K562 (cell line): ENCODE measurements around the gene HSPA1B. TPM values are rescaled to one million over a fixed set of nuclear protein-coding genes. Genes with fewer than 3 reads are reported as not detected.
A peak's percentile ranks its signal among the peaks of the same experiment; 100 is the strongest.

Experiments
- CHD1 ChIP-seq: fragments of 200-600 bp; sonication (generic); IDR thresholded peaks from one replicate; pipeline ENCODE4 v1.6.1; 2012; ENCODE audit warnings: mild to moderate bottlenecking, moderate library complexity, low read length, inconsistent platforms
- POLR2A ChIP-seq: fragments of 450-650 bp; conservative IDR thresholded peaks from 2 replicates; pipeline ENCODE4 v1.6.1; 2016
- RBFOX2 ChIP-seq: fragments of 200-400 bp; formaldehyde crosslinking; IDR thresholded peaks from 2 replicates; pipeline ENCODE4 v1.6.1; 2017; ENCODE audit warnings: low read depth, mild to moderate bottlenecking, low read length, moderate library complexity
- STAG1 ChIP-seq: sonication (generic); formaldehyde crosslinking; IDR thresholded peaks from 2 replicates; pipeline ENCODE4 v1.5.0; 2020; ENCODE audit warnings: missing genetic modification reagents, borderline replicate concordance
- ZBED1 ChIP-seq: IDR thresholded peaks from 2 replicates; pipeline ENCODE4 v1.6.1; 2014
- ZFX ChIP-seq: sonication (generic); formaldehyde crosslinking; IDR thresholded peaks from 2 replicates; pipeline ENCODE4 v1.8.0; 2022; ENCODE audit warnings: mild to moderate bottlenecking, missing genetic modification reagents, moderate library complexity
- polyA plus RNA-seq, 8 experiments: library from polyadenylated mRNA; depleted of rRNA in 4 of 8; stranded (reverse) in 5 of 8; unstranded in 3 of 8; fragments of >200 nt; fragmentation: Nextera tagmentation in 2 of 8; fragmentation: Illumina TruSeq in 1 of 8; extraction: Ambion mirVana in 2 of 8; extraction: Trizol in 1 of 8; gene quantifications; 2 replicates each; pipeline versions ENCODE4 v1.2.1 to v1.2.3, GENCODE V29; 2011 to 2014; ENCODE audit warnings: inconsistent platforms in 1 of 8, missing spikeins in 1 of 8
- total RNA-seq, 7 experiments: library from RNA; depleted of rRNA in 6 of 7; stranded (reverse); fragments of >200 nt in 6 of 7; fragmentation: Illumina TruSeq in 2 of 7; extraction: Trizol in 2 of 7; gene quantifications; 2 replicates each; pipeline versions ENCODE4 v1.2.1 to v1.2.3, GENCODE V29; 2011 to 2021; ENCODE audit warnings: low replicate concordance in 1 of 7
- TF ChIP-seq, protein P1 (sequence below): sonication (generic); formaldehyde crosslinking; IDR thresholded peaks from 2 replicates; pipeline ENCODE4 v1.8.0; 2023; ENCODE audit warnings: mild to moderate bottlenecking, missing genetic modification reagents
- TF ChIP-seq, protein P2 (sequence below): sonication (generic); formaldehyde crosslinking; IDR thresholded peaks from 2 replicates; pipeline ENCODE4 v1.8.1; 2023; ENCODE audit warnings: mild to moderate bottlenecking, missing genetic modification reagents
- TF ChIP-seq, protein P3 (sequence below): sonication (generic); formaldehyde crosslinking; IDR thresholded peaks from 2 replicates; pipeline ENCODE4 v1.8.1; 2023; ENCODE audit warnings: mild to moderate bottlenecking, missing genetic modification reagents

HSPA1B gene
- total and polyA plus RNA-seq, 9 of the 15 experiments (the other 6 are each of a cell fraction or from before 2014, with no cell fraction given) = 0.27 to 227 (median 51.2) TPM

DNA sequence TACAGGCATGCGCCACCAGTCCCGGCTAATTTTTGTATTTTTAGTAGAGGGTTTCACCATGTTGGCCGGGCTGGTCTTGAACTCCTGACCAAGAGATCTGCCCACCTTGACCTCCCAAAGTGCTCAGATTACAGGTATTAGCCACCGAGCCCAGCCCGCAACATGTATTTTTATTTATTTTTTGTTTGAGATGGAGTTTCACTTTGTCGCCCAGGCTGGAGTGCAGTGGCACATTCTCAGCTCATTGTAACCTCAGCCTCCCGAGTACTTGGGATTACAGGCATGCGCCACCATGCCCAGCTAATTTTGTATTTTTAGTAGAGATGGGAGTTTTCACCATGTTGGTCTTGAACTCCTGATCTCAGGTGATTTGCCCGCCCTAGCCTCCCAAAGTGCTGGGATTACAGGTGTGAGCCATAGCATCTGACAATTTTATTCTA, 10.6 kb downstream of the HSPA1B start (continued):
- TF ChIP-seq, protein P1, sequence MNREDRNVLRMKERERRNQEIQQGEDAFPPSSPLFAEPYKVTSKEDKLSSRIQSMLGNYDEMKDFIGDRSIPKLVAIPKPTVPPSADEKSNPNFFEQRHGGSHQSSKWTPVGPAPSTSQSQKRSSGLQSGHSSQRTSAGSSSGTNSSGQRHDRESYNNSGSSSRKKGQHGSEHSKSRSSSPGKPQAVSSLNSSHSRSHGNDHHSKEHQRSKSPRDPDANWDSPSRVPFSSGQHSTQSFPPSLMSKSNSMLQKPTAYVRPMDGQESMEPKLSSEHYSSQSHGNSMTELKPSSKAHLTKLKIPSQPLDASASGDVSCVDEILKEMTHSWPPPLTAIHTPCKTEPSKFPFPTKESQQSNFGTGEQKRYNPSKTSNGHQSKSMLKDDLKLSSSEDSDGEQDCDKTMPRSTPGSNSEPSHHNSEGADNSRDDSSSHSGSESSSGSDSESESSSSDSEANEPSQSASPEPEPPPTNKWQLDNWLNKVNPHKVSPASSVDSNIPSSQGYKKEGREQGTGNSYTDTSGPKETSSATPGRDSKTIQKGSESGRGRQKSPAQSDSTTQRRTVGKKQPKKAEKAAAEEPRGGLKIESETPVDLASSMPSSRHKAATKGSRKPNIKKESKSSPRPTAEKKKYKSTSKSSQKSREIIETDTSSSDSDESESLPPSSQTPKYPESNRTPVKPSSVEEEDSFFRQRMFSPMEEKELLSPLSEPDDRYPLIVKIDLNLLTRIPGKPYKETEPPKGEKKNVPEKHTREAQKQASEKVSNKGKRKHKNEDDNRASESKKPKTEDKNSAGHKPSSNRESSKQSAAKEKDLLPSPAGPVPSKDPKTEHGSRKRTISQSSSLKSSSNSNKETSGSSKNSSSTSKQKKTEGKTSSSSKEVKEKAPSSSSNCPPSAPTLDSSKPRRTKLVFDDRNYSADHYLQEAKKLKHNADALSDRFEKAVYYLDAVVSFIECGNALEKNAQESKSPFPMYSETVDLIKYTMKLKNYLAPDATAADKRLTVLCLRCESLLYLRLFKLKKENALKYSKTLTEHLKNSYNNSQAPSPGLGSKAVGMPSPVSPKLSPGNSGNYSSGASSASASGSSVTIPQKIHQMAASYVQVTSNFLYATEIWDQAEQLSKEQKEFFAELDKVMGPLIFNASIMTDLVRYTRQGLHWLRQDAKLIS = 0 out of 2 replicates have a peak, but pooled peaks have one; percentile 1
- TF ChIP-seq CHD1 = peak; percentile 47
- peak; percentile 50 for TF ChIP-seq POLR2A
- TF ChIP-seq, protein P2, sequence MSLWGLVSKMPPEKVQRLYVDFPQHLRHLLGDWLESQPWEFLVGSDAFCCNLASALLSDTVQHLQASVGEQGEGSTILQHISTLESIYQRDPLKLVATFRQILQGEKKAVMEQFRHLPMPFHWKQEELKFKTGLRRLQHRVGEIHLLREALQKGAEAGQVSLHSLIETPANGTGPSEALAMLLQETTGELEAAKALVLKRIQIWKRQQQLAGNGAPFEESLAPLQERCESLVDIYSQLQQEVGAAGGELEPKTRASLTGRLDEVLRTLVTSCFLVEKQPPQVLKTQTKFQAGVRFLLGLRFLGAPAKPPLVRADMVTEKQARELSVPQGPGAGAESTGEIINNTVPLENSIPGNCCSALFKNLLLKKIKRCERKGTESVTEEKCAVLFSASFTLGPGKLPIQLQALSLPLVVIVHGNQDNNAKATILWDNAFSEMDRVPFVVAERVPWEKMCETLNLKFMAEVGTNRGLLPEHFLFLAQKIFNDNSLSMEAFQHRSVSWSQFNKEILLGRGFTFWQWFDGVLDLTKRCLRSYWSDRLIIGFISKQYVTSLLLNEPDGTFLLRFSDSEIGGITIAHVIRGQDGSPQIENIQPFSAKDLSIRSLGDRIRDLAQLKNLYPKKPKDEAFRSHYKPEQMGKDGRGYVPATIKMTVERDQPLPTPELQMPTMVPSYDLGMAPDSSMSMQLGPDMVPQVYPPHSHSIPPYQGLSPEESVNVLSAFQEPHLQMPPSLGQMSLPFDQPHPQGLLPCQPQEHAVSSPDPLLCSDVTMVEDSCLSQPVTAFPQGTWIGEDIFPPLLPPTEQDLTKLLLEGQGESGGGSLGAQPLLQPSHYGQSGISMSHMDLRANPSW = peak; percentile 58; the same call in 1 of the 2 replicates
- TF ChIP-seq ZFX = peak; percentile 19; the same call in 1 of the 2 replicates
- TF ChIP-seq RBFOX2 = peak; percentile 62
- peak; percentile 56; the same call in 1 of the 2 replicates for TF ChIP-seq ZBED1
- TF ChIP-seq STAG1 (CRISPR knock-in tag) = 0 out of 2 replicates have a peak, but pooled peaks have one; percentile 7
- TF ChIP-seq, protein P3, sequence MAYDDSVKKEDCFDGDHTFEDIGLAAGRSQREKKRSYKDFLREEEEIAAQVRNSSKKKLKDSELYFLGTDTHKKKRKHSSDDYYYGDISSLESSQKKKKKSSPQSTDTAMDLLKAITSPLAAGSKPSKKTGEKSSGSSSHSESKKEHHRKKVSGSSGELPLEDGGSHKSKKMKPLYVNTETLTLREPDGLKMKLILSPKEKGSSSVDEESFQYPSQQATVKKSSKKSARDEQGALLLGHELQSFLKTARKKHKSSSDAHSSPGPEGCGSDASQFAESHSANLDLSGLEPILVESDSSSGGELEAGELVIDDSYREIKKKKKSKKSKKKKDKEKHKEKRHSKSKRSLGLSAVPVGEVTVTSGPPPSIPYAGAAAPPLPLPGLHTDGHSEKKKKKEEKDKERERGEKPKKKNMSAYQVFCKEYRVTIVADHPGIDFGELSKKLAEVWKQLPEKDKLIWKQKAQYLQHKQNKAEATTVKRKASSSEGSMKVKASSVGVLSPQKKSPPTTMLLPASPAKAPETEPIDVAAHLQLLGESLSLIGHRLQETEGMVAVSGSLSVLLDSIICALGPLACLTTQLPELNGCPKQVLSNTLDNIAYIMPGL = peak; percentile 78; the same call in 1 of the 2 replicates
